DMS114 treated with DMSO at 0.1 percent for 48 hours (cell line): ENCODE data around the gene POU2F1.
A peak's percentile ranks its signal among the peaks of the same experiment; 100 is the strongest.

Experiments
- DNase-seq: peaks from one replicate; lab custom pipeline; 2025; ENCODE audit not compliant: unreplicated experiment; lab: John Stamatoyannopoulos, UW

POU2F1 gene

GRCh38 chr1:167359295-167359694 lies 138.6 kb downstream of the POU2F1 start:
- no peak for DNase-seq

GRCh38 chr1:167360120-167360519 lies 139.4 kb downstream of the POU2F1 start:
- no peak for DNase-seq

GRCh38 chr1:167362638-167363037 lies 142.0 kb downstream of the POU2F1 start:
- no peak for DNase-seq

- DNase-seq = no peak
Measured at GRCh38 chr1:167364826-167365225, 144.1 kb downstream of the POU2F1 start.

- no peak for DNase-seq
Measured at GRCh38 chr1:167365360-167365759, 144.7 kb downstream of the POU2F1 start.

GRCh38 chr1:167367705-167368104 lies 147.0 kb downstream of the POU2F1 start:
- DNase-seq = no peak

- no peak for DNase-seq
Measured at GRCh38 chr1:167369175-167369574, 148.5 kb downstream of the POU2F1 start.

- no peak for DNase-seq
Measured at GRCh38 chr1:167369933-167370332, 149.2 kb downstream of the POU2F1 start.

GRCh38 chr1:167371030-167371429 lies 150.3 kb downstream of the POU2F1 start:
- no peak for DNase-seq

GRCh38 chr1:167373398-167373797 lies 152.7 kb downstream of the POU2F1 start:
- DNase-seq = no peak

GRCh38 chr1:167373986-167374385 lies 153.3 kb downstream of the POU2F1 start:
- DNase-seq = no peak

- no peak for DNase-seq
Measured at GRCh38 chr1:167375949-167376348, 155.3 kb downstream of the POU2F1 start.

- no peak for DNase-seq
Measured at GRCh38 chr1:167387251-167387910, 166.7 kb downstream of the POU2F1 start.

GRCh38 chr1:167388976-167389375 lies 168.3 kb downstream of the POU2F1 start:
- no peak for DNase-seq

GRCh38 chr1:167392200-167392696 lies 171.6 kb downstream of the POU2F1 start:
- DNase-seq = no peak

- DNase-seq = no peak
Measured at GRCh38 chr1:167400359-167400953, 179.8 kb downstream of the POU2F1 start.

GRCh38 chr1:167401260-167401873 lies 180.7 kb downstream of the POU2F1 start:
- peak; percentile 36 for DNase-seq

GRCh38 chr1:167404161-167404888 lies 183.6 kb downstream of the POU2F1 start:
- no peak for DNase-seq

- no peak for DNase-seq
Measured at GRCh38 chr1:167404908-167405307, 184.2 kb downstream of the POU2F1 start.

GRCh38 chr1:167408355-167408754 lies 187.7 kb downstream of the POU2F1 start:
- DNase-seq = no peak

- DNase-seq = no peak
Measured at GRCh38 chr1:167409183-167409582, 188.5 kb downstream of the POU2F1 start.

GRCh38 chr1:167412072-167412471 lies 191.4 kb downstream of the POU2F1 start:
- no peak for DNase-seq
